Activated CD8-positive, alpha-beta memory T cell treated with anti-CD3 and anti-CD28 coated beads, Interleukin-2, amount 50 U/mL, for 24 hours (primary cell): ENCODE data around the gene RFX2.

ENCODE experiments used
- DNase-seq: peaks from one replicate; pipeline ENCODE4 v3.0.0-alpha.2; 2020; ENCODE audit errors: extremely low read depth

The RFX2 gene

DNA sequence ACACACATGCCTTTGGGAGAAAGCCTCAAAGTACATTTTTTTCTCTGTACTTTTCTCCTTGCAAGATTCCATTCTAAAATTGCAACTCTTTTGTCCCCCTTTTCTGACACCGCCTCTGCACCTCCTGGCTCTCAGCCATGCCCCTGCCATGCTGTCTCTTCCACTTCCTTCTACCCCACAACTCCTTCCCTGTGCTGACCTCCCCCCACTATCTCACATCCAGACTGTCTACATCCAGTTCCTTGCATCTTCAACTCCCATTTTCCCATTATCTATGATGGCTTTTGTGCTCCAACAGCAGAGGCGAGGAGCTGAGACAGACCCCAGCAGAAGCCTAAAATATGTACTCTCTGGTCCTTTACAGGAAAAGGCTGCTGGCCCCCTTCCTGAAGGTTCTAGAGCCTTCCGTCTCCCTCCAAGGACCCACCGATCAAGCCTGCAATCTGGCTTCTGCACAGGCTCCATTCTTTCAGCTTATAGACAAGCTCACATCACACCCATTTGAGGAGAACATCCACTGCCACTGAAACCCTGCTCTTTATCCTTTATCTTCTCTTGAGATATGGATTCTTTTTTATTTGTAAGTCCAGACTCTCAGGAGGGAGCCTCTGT is 50.2 kb downstream of the RFX2 start:
- no peak for DNase-seq

DNA sequence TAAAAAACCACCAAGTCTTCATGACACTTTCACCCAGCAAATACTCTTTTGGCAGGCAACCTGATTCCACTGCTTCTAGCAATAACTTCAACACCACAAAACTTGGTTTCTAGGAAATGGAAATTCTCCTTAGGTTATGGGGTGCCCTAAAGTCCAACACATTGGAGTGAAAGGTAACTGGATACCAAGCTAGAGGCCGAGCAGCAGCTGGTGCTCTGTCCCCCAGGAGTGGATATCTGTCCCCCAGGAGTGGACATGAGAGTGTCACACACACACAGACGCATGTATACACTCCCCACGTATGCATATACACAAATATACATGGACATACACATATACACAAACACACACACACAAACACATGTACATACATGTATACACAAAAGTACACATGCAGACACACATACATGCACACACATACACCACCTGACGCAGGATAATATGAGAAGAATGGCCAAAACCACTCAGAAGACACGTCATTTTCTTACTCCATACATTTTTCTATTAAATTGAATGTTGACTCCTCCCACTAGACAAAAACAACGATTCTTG is 50.8 kb downstream of the RFX2 start:
- DNase-seq: no peak

DNA sequence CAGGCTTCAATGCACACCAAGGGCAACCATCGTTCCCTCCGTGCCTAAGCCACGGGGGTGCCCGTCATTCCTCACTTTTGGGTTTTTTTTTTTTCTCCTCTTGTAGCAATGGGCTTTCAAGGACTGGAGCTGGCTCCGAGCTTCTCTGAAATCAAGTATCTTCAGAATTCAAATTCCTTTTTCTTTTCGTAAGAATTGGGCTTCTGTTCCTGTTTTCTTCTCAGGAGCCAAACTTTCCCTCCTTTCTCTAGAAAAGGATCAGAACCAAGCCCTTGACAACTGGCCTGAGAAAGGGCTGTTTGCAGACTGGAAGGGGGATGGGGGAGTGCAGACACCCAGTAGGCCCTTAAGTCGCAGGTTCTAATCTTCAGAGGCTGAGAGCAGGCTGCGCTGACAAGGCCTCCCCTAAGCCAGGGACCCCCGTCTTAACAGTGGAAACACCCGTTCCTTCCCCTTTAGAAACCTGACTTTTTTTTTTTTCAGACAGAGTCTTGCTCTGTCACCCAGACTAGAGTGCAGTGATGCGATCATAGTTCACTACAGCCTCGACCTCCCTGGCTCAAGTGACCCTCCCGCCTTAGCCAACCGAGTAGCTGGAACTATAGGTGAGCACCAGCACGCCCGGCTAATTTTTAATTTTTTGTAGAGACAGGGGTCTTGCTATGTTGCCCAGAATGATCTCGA is 51.6 kb downstream of the RFX2 start:
- no peak for DNase-seq

- DNase-seq: no peak
Measured at GRCh38 chr19:6057651-6058517, 52.4 kb downstream of the RFX2 start.

GRCh38 chr19:6056801-6057650 is 53.3 kb downstream of the RFX2 start:
- DNase-seq: no peak

GRCh38 chr19:6056282-6056741 is 54.0 kb downstream of the RFX2 start:
- no peak for DNase-seq

GRCh38 chr19:6055013-6055795 is 55.1 kb downstream of the RFX2 start:
- no peak for DNase-seq

DNA sequence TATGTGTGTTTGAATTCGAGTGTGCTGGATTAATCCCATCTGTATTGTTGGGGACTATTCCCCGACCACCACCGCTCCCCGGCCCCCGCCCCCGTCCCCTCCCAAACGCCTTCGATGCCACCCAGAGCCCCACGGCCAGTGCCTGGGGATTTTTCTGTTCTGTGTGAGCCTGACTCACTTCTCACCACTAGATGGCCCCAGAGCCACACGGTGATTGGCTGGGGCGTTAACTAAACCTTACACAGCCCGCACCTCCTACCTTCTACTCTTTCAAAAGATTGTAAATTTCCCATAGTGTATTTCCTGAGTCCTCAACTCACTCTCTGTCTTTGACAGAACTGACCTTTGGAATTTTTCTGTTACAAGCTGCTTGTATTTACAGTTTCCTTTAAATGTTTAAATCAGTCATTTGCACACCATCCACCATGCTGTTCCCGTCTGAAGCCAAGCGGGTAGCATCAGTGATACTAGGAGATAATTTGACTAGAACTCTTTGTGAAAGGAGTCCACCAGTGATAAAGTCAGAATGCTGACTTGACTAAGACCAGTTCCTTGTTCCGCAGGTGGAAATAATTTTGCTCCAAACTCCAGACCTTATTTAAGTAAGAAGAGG is 61.4 kb downstream of the RFX2 start:
- peak; percentile 44 for DNase-seq

DNA sequence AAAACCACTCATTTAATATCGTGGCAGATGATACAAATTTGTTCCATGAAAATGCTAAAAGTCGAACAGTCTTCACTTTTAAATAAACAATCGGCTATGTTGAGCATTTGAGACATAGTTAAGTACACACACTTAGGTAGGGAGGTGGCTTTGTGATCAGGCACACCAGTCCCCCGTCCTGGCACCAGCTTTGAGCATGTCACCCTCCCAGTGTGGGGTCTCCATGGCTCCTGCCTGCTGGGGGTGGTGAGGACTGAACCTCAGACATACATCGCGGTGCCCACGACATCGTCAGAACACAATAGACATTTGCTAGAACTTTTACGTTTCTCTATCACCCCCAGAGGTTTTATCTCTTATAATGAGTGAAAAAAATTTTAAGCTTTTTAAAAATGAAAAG is 62.0 kb downstream of the RFX2 start:
- DNase-seq: no peak

DNA sequence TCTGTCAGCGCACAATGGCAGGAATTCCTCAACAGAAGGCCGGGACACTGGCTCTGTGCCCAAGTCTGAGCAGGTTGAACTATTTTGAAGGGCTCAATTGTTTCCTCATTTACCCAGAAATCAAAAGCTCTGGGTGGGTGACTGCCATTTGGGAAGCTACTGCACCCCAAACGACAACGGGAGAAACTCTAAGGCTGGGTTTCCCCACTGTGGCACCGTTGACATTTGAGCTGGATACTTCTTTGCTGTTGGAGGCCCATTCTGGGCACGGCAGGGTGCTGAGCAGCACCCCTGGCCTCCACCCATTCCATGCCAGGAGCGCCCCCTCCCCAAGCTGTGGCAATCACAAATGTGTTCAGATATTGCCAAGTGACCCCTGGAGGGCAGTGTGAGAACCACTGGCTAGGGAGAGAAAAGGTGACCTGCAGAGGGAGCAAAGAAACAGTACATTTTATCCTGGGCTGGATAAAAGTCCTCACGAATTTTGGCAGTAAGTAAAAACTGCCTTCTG is 62.5 kb downstream of the RFX2 start:
- no peak for DNase-seq

- DNase-seq: no peak
Measured at GRCh38 chr19:6047256-6047655, 63.0 kb downstream of the RFX2 start.

GRCh38 chr19:6045108-6045507 is 65.2 kb downstream of the RFX2 start:
- DNase-seq: no peak

- DNase-seq: no peak
Measured at GRCh38 chr19:6044056-6044805, 66.1 kb downstream of the RFX2 start.

GRCh38 chr19:6042776-6043726 is 67.2 kb downstream of the RFX2 start:
- DNase-seq: no peak

GRCh38 chr19:6041991-6042481 is 68.3 kb downstream of the RFX2 start:
- no peak for DNase-seq

GRCh38 chr19:6041071-6041470 is 69.2 kb downstream of the RFX2 start:
- DNase-seq: no peak

GRCh38 chr19:6039566-6040225 is 70.6 kb downstream of the RFX2 start:
- no peak for DNase-seq
